SK-N-SH treated with all-trans-retinoic acid at 6 μM for 48 hours (cell line): ENCODE results near the gene ITIH2.
"Not testable (repeated sequence)": the region's sequence is repeated elsewhere in the genome, so short reads cannot be mapped to it uniquely, and the experiment has no call there.

Experiments used
- ATAC-seq: fragments of 200-7000 bp; cut with Tn5 transposase; 3 replicates; pipeline ENCODE4 v1.9.1; 2020; ENCODE audit warnings: mild to moderate bottlenecking, moderate library complexity
- ARNTL ChIP-seq: fragments of 450-650 bp; formaldehyde crosslinking; IDR thresholded peaks from 2 replicates; pipeline ENCODE4 v1.5.0; 2020; ENCODE audit warnings: low read depth, mild to moderate bottlenecking, moderate library complexity, borderline replicate concordance
- CREB5 ChIP-seq: fragments of 250-450 bp; sonication (Bioruptor Pico); IDR thresholded peaks from 2 replicates; pipeline ENCODE4 v1.5.1; 2020; ENCODE audit warnings: low read depth, mild to moderate bottlenecking, moderate library complexity
- CSDC2 ChIP-seq: fragments of 250-450 bp; sonication (Bioruptor Pico); IDR thresholded peaks from 2 replicates; pipeline ENCODE4 v1.5.0; 2020; ENCODE audit warnings: mild to moderate bottlenecking, moderate library complexity
- CSRNP3 ChIP-seq: fragments of 250-450 bp; sonication (Bioruptor Pico); IDR thresholded peaks from 2 replicates; pipeline ENCODE4 v1.5.1; 2021; ENCODE audit warnings: mild to moderate bottlenecking, moderate library complexity
- ESRRG ChIP-seq: fragments of 250-450 bp; sonication (Bioruptor Pico); IDR thresholded peaks from 2 replicates; pipeline ENCODE4 v1.6.1; 2021; ENCODE audit warnings: mild to moderate bottlenecking
- OSR1 ChIP-seq: fragments of 250-450 bp; sonication (Bioruptor Pico); IDR thresholded peaks from 2 replicates; pipeline ENCODE4 v1.8.0; 2022; ENCODE audit warnings: moderate library complexity, mild to moderate bottlenecking, inconsistent platforms
- PATZ1 ChIP-seq: fragments of 250-450 bp; sonication (Bioruptor Pico); IDR thresholded peaks from 2 replicates; pipeline ENCODE4 v1.8.0; 2020; ENCODE audit warnings: mild to moderate bottlenecking, moderate library complexity, borderline replicate concordance
- POU6F1 ChIP-seq: fragments of 250-450 bp; sonication (Bioruptor Pico); IDR thresholded peaks from 2 replicates; pipeline ENCODE4 v1.8.0; 2021; ENCODE audit warnings: low read depth, mild to moderate bottlenecking, moderate library complexity, borderline replicate concordance
- PPARA ChIP-seq: fragments of 250-450 bp; sonication (Bioruptor Pico); IDR thresholded peaks from 2 replicates; pipeline ENCODE4 v1.5.0; 2020; ENCODE audit warnings: mild to moderate bottlenecking, borderline replicate concordance
- TCF4 ChIP-seq: fragments of 250-450 bp; sonication (Bioruptor Pico); IDR thresholded peaks from 2 replicates; pipeline ENCODE4 v1.8.0; 2021; ENCODE audit warnings: mild to moderate bottlenecking, moderate library complexity, borderline replicate concordance
- TOX ChIP-seq: fragments of 250-450 bp; sonication (Bioruptor Pico); IDR thresholded peaks from 2 replicates; pipeline ENCODE4 v1.8.0; 2021; ENCODE audit warnings: mild to moderate bottlenecking, moderate library complexity, borderline replicate concordance
- TSHZ2 ChIP-seq: fragments of 250-450 bp; sonication (Bioruptor Pico); IDR thresholded peaks from 2 replicates; pipeline ENCODE4 v1.5.0; 2020; ENCODE audit warnings: mild to moderate bottlenecking, moderate library complexity
- ZFP3 ChIP-seq: fragments of 250-450 bp; sonication (Bioruptor Pico); IDR thresholded peaks from 2 replicates; pipeline ENCODE4 v1.5.0; 2020; ENCODE audit warnings: mild to moderate bottlenecking, moderate library complexity
- ZFP30 ChIP-seq: fragments of 450-650 bp; formaldehyde crosslinking; IDR thresholded peaks from 2 replicates; pipeline ENCODE4 v1.5.0; 2022; ENCODE audit warnings: mild to moderate bottlenecking, moderate library complexity
- ZNF565 ChIP-seq: fragments of 450-650 bp; formaldehyde crosslinking; conservative IDR thresholded peaks from 2 replicates; pipeline ENCODE4 v1.5.0; 2020; ENCODE audit warnings: low read depth, mild to moderate bottlenecking, moderate library complexity

The ITIH2 gene

GRCh38 chr10:7672341-7673134 is 30.6 kb upstream of the ITIH2 start:
- ATAC-seq = no peak
- TF ChIP-seq ZFP3 (CRISPR knock-in tag) = no peak
- no peak for TF ChIP-seq TOX
- TF ChIP-seq ZFP30 (CRISPR knock-in tag) = no peak
- no peak for TF ChIP-seq PPARA
- TF ChIP-seq POU6F1 (CRISPR knock-in tag) = no peak

GRCh38 chr10:7679256-7679655 is 23.9 kb upstream of the ITIH2 start:
- TF ChIP-seq ARNTL (CRISPR knock-in tag) (no peak), POU6F1 (CRISPR knock-in tag) (no peak), CREB5 (no peak), TCF4 (CRISPR knock-in tag) (no peak), CSDC2 (CRISPR knock-in tag) (no peak), PPARA (no peak), OSR1 (CRISPR knock-in tag) (no peak), ZNF565 (no peak), ESRRG (CRISPR knock-in tag) (no peak), ZFP30 (CRISPR knock-in tag) (no peak), PATZ1 (CRISPR knock-in tag) (no peak), TOX (no peak), TSHZ2 (CRISPR knock-in tag) (no peak), CSRNP3 (CRISPR knock-in tag) (no peak)
- ATAC-seq = no peak

GRCh38 chr10:7680078-7680477 is 23.0 kb upstream of the ITIH2 start:
- not testable (repeated sequence) for ATAC-seq
